Left renal pelvis (tissue), 4 donors: ENCODE results near the gene LGALS12. TPM values are rescaled to one million over a fixed set of nuclear protein-coding genes. Genes with fewer than 3 reads are reported as not detected.

ENCODE experiments used
- DNase-seq, 4 donors: peaks; one replicate each; pipeline ENCODE4 v3.0.0-alpha.2; 2013; ENCODE audit warnings: low read depth in 4 of 4, low spot score in 3 of 4
- polyA plus RNA-seq, 4 donors: library from polyadenylated mRNA; unstranded; fragments of 120-200 nt; gene quantifications; one replicate each; pipeline ENCODE4 v1.2.1, GENCODE V29; 2013; ENCODE audit not compliant: insufficient read length in 4 of 4

Gene LGALS12, protein sequence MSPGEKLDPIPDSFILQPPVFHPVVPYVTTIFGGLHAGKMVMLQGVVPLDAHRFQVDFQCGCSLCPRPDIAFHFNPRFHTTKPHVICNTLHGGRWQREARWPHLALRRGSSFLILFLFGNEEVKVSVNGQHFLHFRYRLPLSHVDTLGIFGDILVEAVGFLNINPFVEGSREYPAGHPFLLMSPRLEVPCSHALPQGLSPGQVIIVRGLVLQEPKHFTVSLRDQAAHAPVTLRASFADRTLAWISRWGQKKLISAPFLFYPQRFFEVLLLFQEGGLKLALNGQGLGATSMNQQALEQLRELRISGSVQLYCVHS
- polyA plus RNA-seq = 1 to 10 TPM in 1 of 4 donors, under 1 TPM in 3; 0.09 to 6.8 (median 0.24) TPM

GRCh38 chr11:63505857-63506528 lies at the start of gene LGALS12:
LGALS12 (plus strand) TSS chr11:63506084; CDS start chr11:63506459, 375 bp downstream.
- DNase-seq = no peak

GRCh38 chr11:63459586-63459985 lies 46.3 kb upstream of the LGALS12 start:
- no peak for DNase-seq

GRCh38 chr11:63462137-63462536 lies 43.7 kb upstream of the LGALS12 start:
- DNase-seq = no peak

GRCh38 chr11:63470311-63470710 lies 35.6 kb upstream of the LGALS12 start:
- DNase-seq = no peak

- no peak for DNase-seq
Measured at GRCh38 chr11:63472372-63472771, 33.5 kb upstream of the LGALS12 start.

DNA sequence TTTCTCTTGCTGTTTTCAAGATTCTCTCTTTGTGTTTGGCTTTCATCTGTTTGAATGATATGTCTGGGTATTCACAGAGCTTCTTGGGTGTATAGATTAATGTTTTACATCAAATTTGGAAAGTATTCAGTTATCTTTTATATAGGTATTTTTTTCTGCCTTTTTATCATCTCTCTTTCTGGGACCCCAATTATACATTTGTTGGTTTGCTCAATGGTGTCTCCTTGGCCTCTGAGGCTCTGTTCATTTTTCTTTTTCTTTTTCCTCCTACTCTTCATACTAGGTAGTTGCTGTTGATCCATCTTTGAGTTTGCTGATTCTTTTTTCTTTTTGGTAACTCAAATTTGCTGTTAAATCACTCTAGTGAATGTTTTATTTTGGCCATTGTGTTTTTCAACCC lies 29.3 kb upstream of the LGALS12 start:
- DNase-seq = no peak

DNA sequence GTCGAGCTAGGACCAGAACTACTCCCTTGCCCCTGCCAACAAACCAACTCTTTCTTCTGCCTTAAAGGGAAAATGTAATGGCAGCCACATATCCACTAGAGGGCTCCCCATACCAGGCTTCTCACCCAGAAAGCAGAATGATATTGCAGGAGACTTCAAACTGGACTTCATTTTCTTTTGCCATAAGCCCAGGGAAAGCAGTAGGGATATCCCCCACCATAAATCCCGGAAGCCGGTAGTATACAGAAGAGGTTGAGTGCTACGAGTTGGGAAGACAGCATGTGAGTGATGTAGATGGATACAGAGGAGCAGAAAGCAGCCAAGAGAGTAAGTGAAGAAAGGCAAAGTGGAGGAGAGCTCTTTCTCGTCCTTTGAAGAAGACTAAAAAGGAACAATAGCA lies 27.0 kb upstream of the LGALS12 start:
- DNase-seq = peak in 3 of 4 donors; percentile 33 to 60 (median 40)

GRCh38 chr11:63480039-63480438 lies 25.8 kb upstream of the LGALS12 start:
- DNase-seq = no peak

DNA sequence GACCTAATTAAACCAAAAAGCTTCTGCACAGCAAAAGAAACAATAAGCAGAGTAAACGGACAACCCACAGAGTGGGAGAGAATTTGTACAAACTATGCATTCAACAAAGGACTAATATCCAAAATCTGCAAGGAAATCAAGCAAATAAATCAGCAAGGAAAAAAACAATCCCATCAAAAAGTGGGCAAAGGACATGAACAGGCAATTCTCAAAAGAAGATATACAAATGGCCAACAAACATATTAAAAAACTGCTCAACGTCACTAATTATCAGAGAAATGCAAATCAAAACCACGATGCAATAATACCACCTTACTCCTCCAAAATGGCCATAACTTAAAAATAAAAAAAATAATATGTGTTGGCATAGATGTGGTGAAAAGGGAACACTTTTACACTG lies 20.1 kb upstream of the LGALS12 start:
- DNase-seq = no peak

GRCh38 chr11:63488789-63489188 lies 17.1 kb upstream of the LGALS12 start:
- DNase-seq = no peak

DNA sequence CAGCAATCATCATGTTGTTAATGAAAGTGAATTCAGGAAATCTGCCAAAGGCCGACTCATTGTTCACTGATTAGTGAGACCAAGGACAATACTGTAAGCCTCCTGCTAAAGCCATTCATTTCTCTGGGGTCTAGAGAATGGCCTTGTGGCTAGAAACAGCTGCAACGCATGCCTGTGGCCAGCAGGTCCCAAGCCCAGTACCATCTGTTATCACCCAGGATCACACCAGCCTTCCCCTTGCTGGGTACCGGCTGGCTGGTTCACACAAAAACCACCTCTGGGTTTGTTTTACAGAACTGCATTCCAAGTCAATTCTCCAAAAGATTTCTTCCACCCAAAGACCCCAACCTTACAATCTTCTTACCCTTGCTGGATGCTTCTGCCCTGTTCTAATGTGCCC lies 16.0 kb upstream of the LGALS12 start:
- no peak for DNase-seq

GRCh38 chr11:63490551-63491239 lies 15.2 kb upstream of the LGALS12 start, which contains the start of gene PLAAT5:
PLAAT5 (minus strand) TSS chr11:63491167; CDS start chr11:63491034, 133 bp downstream.
- peak in 1 of 4 donors; percentile 18 for DNase-seq

DNA sequence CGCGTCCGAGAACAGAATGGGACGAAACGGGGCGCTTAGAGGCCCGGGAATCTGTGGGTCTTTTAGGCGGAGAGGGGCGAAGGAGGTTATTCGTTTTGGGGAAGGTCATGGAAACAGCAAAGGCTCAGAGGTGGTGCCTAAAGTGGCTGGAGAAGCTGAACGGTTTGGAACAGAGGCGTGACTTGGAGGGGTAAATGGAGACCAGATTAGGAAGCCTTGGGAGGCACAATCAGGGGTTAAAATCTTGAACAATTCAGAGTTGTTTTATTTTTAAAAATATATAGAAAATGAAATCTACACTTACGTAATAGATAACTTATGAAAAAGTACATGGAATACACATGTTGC lies 14.7 kb upstream of the LGALS12 start:
- no peak for DNase-seq

DNA sequence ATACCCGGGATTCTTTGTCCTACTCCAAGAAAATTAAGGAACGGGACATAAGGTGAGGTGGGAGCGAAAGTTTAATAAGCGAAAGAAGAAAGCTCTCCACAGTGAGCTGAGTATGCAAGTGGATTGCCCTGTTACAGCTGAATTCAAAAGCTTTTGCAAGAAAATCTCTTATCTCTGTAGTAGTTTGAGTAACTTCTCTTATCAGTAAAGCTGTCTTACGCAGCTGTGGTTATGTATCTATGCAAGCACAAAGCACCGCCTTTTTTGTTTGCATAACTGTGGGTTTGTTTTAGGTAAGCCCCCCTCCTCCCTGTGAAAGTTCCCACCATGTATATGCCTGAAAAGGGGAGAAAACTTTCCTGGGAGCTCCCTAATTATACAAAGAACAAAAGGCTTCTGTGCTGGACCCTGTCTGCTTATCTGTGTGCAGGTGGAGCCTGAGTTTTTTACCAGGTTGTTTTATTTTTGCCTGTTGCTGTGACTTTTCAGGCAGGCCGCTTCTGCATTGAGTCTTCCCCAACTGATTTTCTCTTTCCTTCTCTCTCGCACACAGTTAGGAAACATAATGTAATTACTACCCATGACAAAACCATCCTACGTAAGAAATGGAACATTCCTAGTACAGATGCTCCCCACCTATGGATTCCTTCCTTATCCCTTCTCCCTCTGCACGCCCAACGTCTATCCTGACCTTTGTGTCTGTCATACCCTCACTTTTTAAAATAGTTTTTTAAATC lies 14.1 kb upstream of the LGALS12 start:
- DNase-seq = no peak

DNA sequence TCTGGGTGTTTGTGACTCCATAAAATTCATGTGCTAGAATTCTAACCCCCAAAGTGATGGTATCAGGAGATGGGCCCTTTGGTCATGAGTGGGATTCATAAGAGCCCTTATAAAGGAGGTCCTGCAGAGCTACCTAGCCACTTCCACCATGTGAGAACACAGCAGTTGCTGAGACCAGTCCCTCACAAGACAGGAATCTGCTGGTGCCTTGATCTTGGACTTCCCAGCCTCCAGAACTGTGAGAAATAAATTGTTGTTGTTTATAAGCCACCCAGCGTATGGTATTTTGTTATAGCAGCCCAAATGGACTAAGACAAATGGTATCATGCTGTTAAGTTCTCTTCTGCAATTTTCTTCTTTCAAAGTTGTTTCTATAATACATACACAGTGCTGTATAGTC lies 13.4 kb upstream of the LGALS12 start:
- no peak for DNase-seq

DNA sequence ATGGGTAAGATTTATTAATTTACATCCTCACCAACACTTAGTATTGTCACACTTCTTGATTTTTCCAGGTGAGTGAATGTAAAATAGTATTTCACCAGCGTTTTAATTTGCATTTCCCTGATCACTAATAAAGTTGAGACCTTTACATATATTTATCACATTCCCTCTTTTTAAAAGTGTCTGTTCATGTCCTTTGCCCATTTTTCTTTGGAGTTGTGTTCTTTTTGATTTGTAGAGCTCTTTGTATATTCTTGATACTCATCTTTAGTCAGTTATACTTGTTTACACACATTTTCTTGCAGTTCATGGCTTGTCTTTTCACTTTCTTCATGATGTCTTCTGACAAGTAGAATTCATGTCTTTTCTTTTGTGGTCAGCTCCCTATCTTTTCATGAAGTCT lies 12.8 kb upstream of the LGALS12 start:
- DNase-seq = no peak

DNA sequence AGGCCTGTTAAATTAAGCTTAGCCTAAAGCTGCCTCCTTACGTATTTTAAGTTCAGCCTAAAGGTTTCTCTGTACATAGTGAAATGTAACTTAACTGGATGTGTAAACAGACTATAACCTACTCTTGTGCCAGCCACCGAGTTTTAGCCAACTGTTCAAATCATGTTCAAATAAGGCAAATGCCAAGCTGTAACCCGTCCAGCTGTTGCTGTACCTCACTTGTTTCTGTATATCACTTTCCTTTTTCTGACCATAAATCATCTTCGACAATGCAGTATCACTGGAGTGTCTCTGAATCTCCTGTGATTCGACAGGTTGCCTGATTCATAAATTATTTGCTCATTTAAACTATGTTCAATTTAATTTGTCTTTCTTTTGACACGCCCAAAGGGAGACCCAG lies 10.9 kb upstream of the LGALS12 start:
- DNase-seq = no peak

- DNase-seq = no peak
Measured at GRCh38 chr11:63499874-63500273, 6.0 kb upstream of the LGALS12 start.

GRCh38 chr11:63501236-63501635 lies 4.6 kb upstream of the LGALS12 start:
- no peak for DNase-seq

- no peak for DNase-seq
Measured at GRCh38 chr11:63502252-63502820, 3.5 kb upstream of the LGALS12 start.

DNA sequence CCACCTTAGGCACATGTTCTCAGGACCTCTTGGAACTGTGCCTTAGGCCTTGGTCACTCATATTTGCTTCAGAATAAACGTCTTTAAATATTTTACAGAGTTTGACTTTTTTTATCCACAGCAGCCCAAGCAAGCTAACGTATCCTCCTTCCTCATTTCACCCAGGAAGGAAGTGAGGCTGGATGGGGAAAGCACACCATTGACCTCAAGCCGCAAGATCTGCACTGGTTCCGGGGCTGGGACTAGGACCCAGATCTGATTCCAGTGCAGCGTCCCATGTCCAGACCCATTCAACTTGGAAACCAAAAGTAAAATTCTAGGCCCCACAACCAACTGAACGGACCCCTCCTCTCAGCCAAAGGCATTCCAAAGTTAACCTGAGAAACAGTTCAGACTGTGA lies 2.4 kb upstream of the LGALS12 start:
- DNase-seq = no peak
